ENCODE results near the gene GBA2.
A peak's percentile ranks its signal among the peaks of the same experiment; 100 is the strongest.

GBA2 gene

GRCh38 chr9:35712762-35713400, 36.1 kb downstream of the GBA2 start:
- TF ChIP-seq, protein P1, sequence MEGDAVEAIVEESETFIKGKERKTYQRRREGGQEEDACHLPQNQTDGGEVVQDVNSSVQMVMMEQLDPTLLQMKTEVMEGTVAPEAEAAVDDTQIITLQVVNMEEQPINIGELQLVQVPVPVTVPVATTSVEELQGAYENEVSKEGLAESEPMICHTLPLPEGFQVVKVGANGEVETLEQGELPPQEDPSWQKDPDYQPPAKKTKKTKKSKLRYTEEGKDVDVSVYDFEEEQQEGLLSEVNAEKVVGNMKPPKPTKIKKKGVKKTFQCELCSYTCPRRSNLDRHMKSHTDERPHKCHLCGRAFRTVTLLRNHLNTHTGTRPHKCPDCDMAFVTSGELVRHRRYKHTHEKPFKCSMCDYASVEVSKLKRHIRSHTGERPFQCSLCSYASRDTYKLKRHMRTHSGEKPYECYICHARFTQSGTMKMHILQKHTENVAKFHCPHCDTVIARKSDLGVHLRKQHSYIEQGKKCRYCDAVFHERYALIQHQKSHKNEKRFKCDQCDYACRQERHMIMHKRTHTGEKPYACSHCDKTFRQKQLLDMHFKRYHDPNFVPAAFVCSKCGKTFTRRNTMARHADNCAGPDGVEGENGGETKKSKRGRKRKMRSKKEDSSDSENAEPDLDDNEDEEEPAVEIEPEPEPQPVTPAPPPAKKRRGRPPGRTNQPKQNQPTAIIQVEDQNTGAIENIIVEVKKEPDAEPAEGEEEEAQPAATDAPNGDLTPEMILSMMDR (IDR thresholded peaks at IDR 0.05), result no peak
- Mint-ChIP-seq H3K4me1 (peaks cover 8% of the 10 kb centered on the region), H3K27ac (no peak overlapping the region), H3K36me3 (ENCODE audit: low read depth) (peaks cover 88% of the 10 kb centered on the region), H3K27me3 (ENCODE audit: low read depth, poor library complexity) (no peaks in the 10 kb centered on the region), H3K4me3 (no peak overlapping the region), H3K9me3 (no peaks in the 10 kb centered on the region)
- no peak for DNase-seq

GRCh38 chr9:35711501-35712428, 37.3 kb downstream of the GBA2 start:
- no peak overlapping the region for H3K4me3 Mint-ChIP-seq
- peak overlapping the region; percentile 90 for H3K27ac Mint-ChIP-seq
- H3K27me3 Mint-ChIP-seq (ENCODE audit: low read depth, poor library complexity), result no peaks in the 10 kb centered on the region
- TF ChIP-seq, protein P1 (IDR thresholded peaks at IDR 0.05), result no peak
- H3K36me3 Mint-ChIP-seq (ENCODE audit: low read depth), result peaks cover 88% of the 10 kb centered on the region
- no peak for DNase-seq
- no peaks in the 10 kb centered on the region for H3K9me3 Mint-ChIP-seq
- peaks cover 8% of the 10 kb centered on the region for H3K4me1 Mint-ChIP-seq

GRCh38 chr9:35710818-35711500, 38.1 kb downstream of the GBA2 start:
- H3K27me3 Mint-ChIP-seq (ENCODE audit: low read depth, poor library complexity), result no peaks in the 10 kb centered on the region
- no peak overlapping the region for H3K27ac Mint-ChIP-seq
- H3K9me3 Mint-ChIP-seq, result no peaks in the 10 kb centered on the region
- peaks cover 8% of the 10 kb centered on the region for H3K4me1 Mint-ChIP-seq
- peaks cover 84% of the 10 kb centered on the region for H3K36me3 Mint-ChIP-seq (ENCODE audit: low read depth)
- no peak overlapping the region for H3K4me3 Mint-ChIP-seq
- DNase-seq, result no peak
- TF ChIP-seq, protein P1 (IDR thresholded peaks at IDR 0.05), result no peak

- peaks cover 8% of the 10 kb centered on the region for H3K4me1 Mint-ChIP-seq
- TF ChIP-seq, protein P1 (IDR thresholded peaks at IDR 0.05), result no peak
Measured at GRCh38 chr9:35708146-35708545, 40.9 kb downstream of the GBA2 start.

DNA sequence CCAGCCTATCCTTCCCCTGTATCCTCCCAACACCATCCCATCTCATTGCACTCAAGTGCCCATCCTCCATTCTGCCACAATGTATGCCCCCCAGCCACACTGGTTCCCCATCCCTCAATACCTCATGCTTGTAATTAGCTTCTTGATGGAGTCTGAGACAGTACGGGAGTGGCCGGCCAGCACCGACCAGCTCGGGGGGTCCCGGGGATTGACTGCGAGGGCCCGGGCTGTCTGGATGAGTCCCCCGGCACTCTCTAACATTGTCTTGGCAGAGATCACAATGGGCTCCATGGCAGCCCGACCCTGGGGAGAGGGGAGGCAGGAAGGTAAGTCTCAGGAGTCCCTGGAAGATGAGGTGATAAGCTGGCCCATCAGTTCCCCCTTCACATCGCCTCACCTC, 42.1 kb downstream of the GBA2 start:
- TF ChIP-seq, protein P1 (IDR thresholded peaks at IDR 0.05), result no peak
- no peak for DNase-seq
- Mint-ChIP-seq H3K27me3 (ENCODE audit: low read depth, poor library complexity) (no peaks in the 10 kb centered on the region), H3K9me3 (no peaks in the 10 kb centered on the region), H3K4me1 (peaks cover 6% of the 10 kb centered on the region), H3K27ac (no peak overlapping the region), H3K4me3 (no peak overlapping the region), H3K36me3 (ENCODE audit: low read depth) (peaks cover 67% of the 10 kb centered on the region)

More at GRCh38 chr9:35708146-35708545, 40.9 kb downstream of the GBA2 start:
- Mint-ChIP-seq H3K9me3 (no peaks in the 10 kb centered on the region), H3K27ac (no peak overlapping the region), H3K27me3 (ENCODE audit: low read depth, poor library complexity) (no peaks in the 10 kb centered on the region), H3K36me3 (ENCODE audit: low read depth) (peaks cover 73% of the 10 kb centered on the region), H3K4me3 (no peak overlapping the region)
- DNase-seq, result no peak

Data from nephron progenitor cell (in vitro differentiated cells).